ENCODE data around the gene OR4C3. TPM values are rescaled to one million over a fixed set of nuclear protein-coding genes. Genes with fewer than 3 reads are reported as not detected.
"Not testable (repeated sequence)": the region's sequence is repeated elsewhere in the genome, so short reads cannot be mapped to it uniquely, and the experiment has no call there.

OR4C3 gene
- total and polyA plus RNA-seq, 4 donors: not detected

- H3K36me3 ChIP-seq (ENCODE audit: control insufficient read depth in 4 of 4, insufficient read depth in 3 of 4, low read depth in 1 of 4, low read length in 3 of 4): no peaks in the 10 kb centered on the region
- no peak for DNase-seq (ENCODE audit: low spot score)
- 54% methylated on average over 2 of the region's 2 CpGs for WGBS
- no peak overlapping the region for H3K9ac ChIP-seq (ENCODE audit: low read depth in 1 of 2, low read length in 2 of 2)
- H3K27me3 ChIP-seq (ENCODE audit: control insufficient read depth in 4 of 4, insufficient read depth in 4 of 4, low read length in 3 of 4): no peaks in the 10 kb centered on the region
- no peak overlapping the region for H3K27ac ChIP-seq (ENCODE audit: low read depth in 1 of 2, low read length in 2 of 2)
- H3K4me3 ChIP-seq (ENCODE audit: low read depth in 1 of 3, low read length in 3 of 3): no peak overlapping the region
- no peak for TF ChIP-seq SP1 (IDR thresholded peaks at IDR 0.05)
- no peak for TF ChIP-seq CTCF (IDR thresholded peaks at IDR 0.05; ENCODE audit: low read depth, low read length, missing input control)
- no peak for TF ChIP-seq ZBTB33 (IDR thresholded peaks at IDR 0.05)
- no peak for TF ChIP-seq RXRA (IDR thresholded peaks at IDR 0.05)
- no peak for TF ChIP-seq GABPA (IDR thresholded peaks at IDR 0.05 in 1 of 2, conservative IDR thresholded peaks at IDR 0.05 in 1 of 2)
- no peak for TF ChIP-seq HNF4A (conservative IDR thresholded peaks at IDR 0.05)
- no peak for TF ChIP-seq YY1 (IDR thresholded peaks at IDR 0.05)
- no peaks in the 10 kb centered on the region for H3K9me3 ChIP-seq (ENCODE audit: control insufficient read depth in 4 of 4, low read length in 3 of 4)
- H3K4me1 ChIP-seq (ENCODE audit: control insufficient read depth in 4 of 4, insufficient read depth in 4 of 4, low read length in 3 of 4): no peaks in the 10 kb centered on the region
Observed at GRCh38 chr11:48341466-48341865, 16.7 kb downstream of the OR4C3 start.

- WGBS: 63% methylated on average over 2 of the region's 2 CpGs
- not testable (repeated sequence) for DNase-seq (ENCODE audit: low spot score); H3K36me3 ChIP-seq (ENCODE audit: control insufficient read depth in 4 of 4, insufficient read depth in 3 of 4, low read depth in 1 of 4, low read length in 3 of 4); H3K4me3 ChIP-seq (ENCODE audit: low read depth in 1 of 3, low read length in 3 of 3); H3K27me3 ChIP-seq (ENCODE audit: control insufficient read depth in 4 of 4, insufficient read depth in 4 of 4, low read length in 3 of 4); H3K4me1 ChIP-seq (ENCODE audit: control insufficient read depth in 4 of 4, insufficient read depth in 4 of 4, low read length in 3 of 4); H3K9ac ChIP-seq (ENCODE audit: low read depth in 1 of 2, low read length in 2 of 2); H3K9me3 ChIP-seq (ENCODE audit: control insufficient read depth in 4 of 4, low read length in 3 of 4); H3K27ac ChIP-seq (ENCODE audit: low read depth in 1 of 2, low read length in 2 of 2)
Observed at GRCh38 chr11:48342505-48342904, 17.8 kb downstream of the OR4C3 start.

- 64% methylated on average over 5 of the region's 5 CpGs for WGBS
- not testable (repeated sequence) for H3K4me1 ChIP-seq (ENCODE audit: control insufficient read depth in 4 of 4, insufficient read depth in 4 of 4, low read length in 3 of 4)
Observed at GRCh38 chr11:48346286-48346685, 21.6 kb downstream of the OR4C3 start.

GRCh38 chr11:48354013-48354412, 29.3 kb downstream of the OR4C3 start:
- Histone ChIP-seq H3K27me3 (ENCODE audit: control insufficient read depth in 4 of 4, insufficient read depth in 4 of 4, low read length in 3 of 4) (no peaks in the 10 kb centered on the region), H3K4me1 (ENCODE audit: control insufficient read depth in 4 of 4, insufficient read depth in 4 of 4, low read length in 3 of 4) (no peaks in the 10 kb centered on the region), H3K9me3 (ENCODE audit: control insufficient read depth in 4 of 4, low read length in 3 of 4) (no peaks in the 10 kb centered on the region), H3K9ac (ENCODE audit: low read depth in 1 of 2, low read length in 2 of 2) (no peak overlapping the region), H3K4me3 (ENCODE audit: low read depth in 1 of 3, low read length in 3 of 3) (no peak overlapping the region), H3K36me3 (ENCODE audit: control insufficient read depth in 4 of 4, insufficient read depth in 3 of 4, low read depth in 1 of 4, low read length in 3 of 4) (no peaks in the 10 kb centered on the region), H3K27ac (ENCODE audit: low read depth in 1 of 2, low read length in 2 of 2) (no peak overlapping the region)
- DNase-seq (ENCODE audit: low spot score): no peak
- WGBS: 84% methylated on average over 4 of the region's 4 CpGs
- no peak for TF ChIP-seq GABPA (IDR thresholded peaks at IDR 0.05 in 1 of 2, conservative IDR thresholded peaks at IDR 0.05 in 1 of 2)
- no peak for TF ChIP-seq TAF1 (conservative IDR thresholded peaks at IDR 0.05)
- no peak for TF ChIP-seq YY1 (IDR thresholded peaks at IDR 0.05)
- no peak for TF ChIP-seq CTCF (IDR thresholded peaks at IDR 0.05; ENCODE audit: low read depth, low read length, missing input control)
- TF ChIP-seq RXRA (IDR thresholded peaks at IDR 0.05): no peak
- no peak for TF ChIP-seq REST (IDR thresholded peaks at IDR 0.05)
- no peak for TF ChIP-seq MAX (IDR thresholded peaks at IDR 0.05)
- TF ChIP-seq JUND (IDR thresholded peaks at IDR 0.05): no peak

More at GRCh38 chr11:48346286-48346685, 21.6 kb downstream of the OR4C3 start:
- H3K9me3 ChIP-seq (ENCODE audit: control insufficient read depth in 4 of 4, low read length in 3 of 4); H3K36me3 ChIP-seq (ENCODE audit: control insufficient read depth in 4 of 4, insufficient read depth in 3 of 4, low read depth in 1 of 4, low read length in 3 of 4); H3K27me3 ChIP-seq (ENCODE audit: control insufficient read depth in 4 of 4, insufficient read depth in 4 of 4, low read length in 3 of 4); H3K4me3 ChIP-seq (ENCODE audit: low read depth in 1 of 3, low read length in 3 of 3); DNase-seq (ENCODE audit: low spot score); H3K27ac ChIP-seq (ENCODE audit: low read depth in 1 of 2, low read length in 2 of 2); H3K9ac ChIP-seq (ENCODE audit: low read depth in 1 of 2, low read length in 2 of 2): not testable (repeated sequence)
